ENCODE data around the gene OR6N2. TPM values are rescaled to one million over a fixed set of nuclear protein-coding genes. Genes with fewer than 3 reads are reported as not detected.

The OR6N2 gene
- total RNA-seq, 2 donors from 2014 or later, result not detected

GRCh38 chr1:158806916-158807536 is 26.0 kb upstream of the OR6N2 start:
- no peaks in the 10 kb centered on the region for H3K9me3 ChIP-seq (ENCODE audit: control insufficient read depth, low read length)
- H3K4me3 ChIP-seq (ENCODE audit: low read length), result no peak overlapping the region
- DNase-seq, result no peak
- H3K27ac Mint-ChIP-seq, result no peak overlapping the region
- 60 to 93% methylated on average over 2 to 5 of the region's 6 CpGs for WGBS, 2 experiments (ENCODE audit: insufficient coverage in 1 of 2, insufficient read length in 1 of 2)
- H3K27ac ChIP-seq (ENCODE audit: low read depth, low read length), result no peak overlapping the region
- no peaks in the 10 kb centered on the region for H3K4me1 Mint-ChIP-seq
- no peaks in the 10 kb centered on the region for H3K36me3 ChIP-seq (ENCODE audit: control insufficient read depth, insufficient read depth, low read length)
- no peak overlapping the region for H3K9ac ChIP-seq (ENCODE audit: extremely low read depth, low read length, poor library complexity, severe bottlenecking)
- no peaks in the 10 kb centered on the region for H3K27me3 ChIP-seq (ENCODE audit: control insufficient read depth, insufficient read depth, low read length, poor library complexity, severe bottlenecking)
- no peaks in the 10 kb centered on the region for H3K9me3 Mint-ChIP-seq
- H3K27me3 Mint-ChIP-seq (ENCODE audit: insufficient read depth), result no peaks in the 10 kb centered on the region
- H3K4me3 Mint-ChIP-seq, result no peak overlapping the region
- H3K4me1 ChIP-seq (ENCODE audit: control insufficient read depth, insufficient read depth, low read length), result no peaks in the 10 kb centered on the region
- TF ChIP-seq CTCF (conservative IDR thresholded peaks at IDR 0.05), result no peak
- H3K36me3 Mint-ChIP-seq (ENCODE audit: low read depth), result no peaks in the 10 kb centered on the region

GRCh38 chr1:158803678-158804077 is 22.7 kb upstream of the OR6N2 start:
- TF ChIP-seq CTCF (conservative IDR thresholded peaks at IDR 0.05), result no peak
- no peak overlapping the region for H3K27ac ChIP-seq (ENCODE audit: low read depth, low read length)
- H3K4me1 Mint-ChIP-seq, result no peaks in the 10 kb centered on the region
- H3K27ac Mint-ChIP-seq, result no peak overlapping the region
- no peaks in the 10 kb centered on the region for H3K27me3 ChIP-seq (ENCODE audit: control insufficient read depth, insufficient read depth, low read length, poor library complexity, severe bottlenecking)
- no peak overlapping the region for H3K4me3 Mint-ChIP-seq
- no peaks in the 10 kb centered on the region for H3K27me3 Mint-ChIP-seq (ENCODE audit: insufficient read depth)
- H3K9ac ChIP-seq (ENCODE audit: extremely low read depth, low read length, poor library complexity, severe bottlenecking), result no peak overlapping the region
- H3K4me1 ChIP-seq (ENCODE audit: control insufficient read depth, insufficient read depth, low read length), result no peaks in the 10 kb centered on the region
- no peaks in the 10 kb centered on the region for H3K36me3 Mint-ChIP-seq (ENCODE audit: low read depth)
- H3K9me3 ChIP-seq (ENCODE audit: control insufficient read depth, low read length), result no peaks in the 10 kb centered on the region
- no peak overlapping the region for H3K4me3 ChIP-seq (ENCODE audit: low read length)
- H3K36me3 ChIP-seq (ENCODE audit: control insufficient read depth, insufficient read depth, low read length), result no peaks in the 10 kb centered on the region
- no peak for DNase-seq
- WGBS, 2 experiments (ENCODE audit: insufficient coverage in 1 of 2, insufficient read length in 1 of 2), result 91% methylated on average over 1 of the region's 1 CpG; no CpG with 5 or more reads in 1 of the 2 experiments
- no peaks in the 10 kb centered on the region for H3K9me3 Mint-ChIP-seq

- H3K4me3 Mint-ChIP-seq, result no peak overlapping the region
- WGBS, 2 experiments (ENCODE audit: insufficient coverage in 1 of 2, insufficient read length in 1 of 2), result 83 to 89% methylated on average over 1 of the region's 1 CpG
Measured at GRCh38 chr1:158801396-158801795, 20.4 kb upstream of the OR6N2 start.

More at GRCh38 chr1:158801396-158801795, 20.4 kb upstream of the OR6N2 start:
- no peak overlapping the region for H3K27ac ChIP-seq (ENCODE audit: low read depth, low read length)
- no peak for DNase-seq
- H3K4me1 ChIP-seq (ENCODE audit: control insufficient read depth, insufficient read depth, low read length), result no peaks in the 10 kb centered on the region
- no peaks in the 10 kb centered on the region for H3K4me1 Mint-ChIP-seq
- H3K4me3 ChIP-seq (ENCODE audit: low read length), result no peak overlapping the region
- H3K9ac ChIP-seq (ENCODE audit: extremely low read depth, low read length, poor library complexity, severe bottlenecking), result no peak overlapping the region
- no peaks in the 10 kb centered on the region for H3K27me3 ChIP-seq (ENCODE audit: control insufficient read depth, insufficient read depth, low read length, poor library complexity, severe bottlenecking)
- H3K9me3 ChIP-seq (ENCODE audit: control insufficient read depth, low read length), result no peaks in the 10 kb centered on the region
- H3K36me3 ChIP-seq (ENCODE audit: control insufficient read depth, insufficient read depth, low read length), result no peaks in the 10 kb centered on the region
- no peak overlapping the region for H3K27ac Mint-ChIP-seq
- no peak for TF ChIP-seq CTCF (conservative IDR thresholded peaks at IDR 0.05)
- no peaks in the 10 kb centered on the region for H3K27me3 Mint-ChIP-seq (ENCODE audit: insufficient read depth)
- H3K9me3 Mint-ChIP-seq, result no peaks in the 10 kb centered on the region
- H3K36me3 Mint-ChIP-seq (ENCODE audit: low read depth), result no peaks in the 10 kb centered on the region
